Sigmoid colon (tissue), 4 donors: ENCODE data around the gene PAPPA.

ENCODE experiments used
- EP300 ChIP-seq, 4 donors: sonication (generic); formaldehyde crosslinking; IDR thresholded peaks; one replicate each; pipeline ENCODE4 v1.6.1; 2017; ENCODE audit warnings: antibody characterized with exemption in 4 of 4
- POLR2A ChIP-seq, 2 donors: fragments of 450-650 bp; IDR thresholded peaks; one replicate each; pipeline ENCODE4 v1.6.1; 2016; ENCODE audit warnings: antibody characterized with exemption in 2 of 2, mild to moderate bottlenecking in 2 of 2, moderate library complexity in 2 of 2
- POLR2AphosphoS5 ChIP-seq, 4 donors: sonication (generic); formaldehyde crosslinking; IDR thresholded peaks; one replicate each; pipeline ENCODE4 v1.6.1; 2017; ENCODE audit warnings: antibody characterized with exemption in 4 of 4
- TF ChIP-seq, protein P1 (sequence below), 4 experiments: fragments of 450-650 bp in 3 of 4; fragments of 200-600 bp in 1 of 4; IDR thresholded peaks; one replicate each; pipeline ENCODE4 v1.5.1; 2016 to 2019; ENCODE audit warnings: antibody characterized with exemption in 4 of 4, mild to moderate bottlenecking in 3 of 4, moderate library complexity in 2 of 4

DNA sequence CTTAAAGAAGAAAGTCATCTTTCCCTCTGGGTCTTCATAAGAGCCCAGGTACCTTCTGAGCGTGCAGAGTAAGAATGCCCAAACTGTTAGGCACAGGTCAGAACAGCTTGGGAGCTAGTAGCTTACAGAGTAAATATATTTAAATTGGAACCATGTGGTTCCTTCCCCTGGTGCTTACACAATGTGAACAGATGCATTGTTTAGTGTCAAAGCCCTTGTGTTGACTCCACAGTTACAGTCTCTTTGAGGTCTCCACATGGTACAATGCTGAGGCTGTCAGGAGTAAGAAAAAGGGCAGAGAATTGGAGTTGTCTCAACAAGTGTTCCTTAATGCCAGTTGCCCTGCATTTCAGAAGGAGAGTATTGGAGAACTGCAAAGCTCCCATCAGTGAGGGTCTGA, 188.5 kb downstream of the PAPPA start:
- TF ChIP-seq, protein P1, sequence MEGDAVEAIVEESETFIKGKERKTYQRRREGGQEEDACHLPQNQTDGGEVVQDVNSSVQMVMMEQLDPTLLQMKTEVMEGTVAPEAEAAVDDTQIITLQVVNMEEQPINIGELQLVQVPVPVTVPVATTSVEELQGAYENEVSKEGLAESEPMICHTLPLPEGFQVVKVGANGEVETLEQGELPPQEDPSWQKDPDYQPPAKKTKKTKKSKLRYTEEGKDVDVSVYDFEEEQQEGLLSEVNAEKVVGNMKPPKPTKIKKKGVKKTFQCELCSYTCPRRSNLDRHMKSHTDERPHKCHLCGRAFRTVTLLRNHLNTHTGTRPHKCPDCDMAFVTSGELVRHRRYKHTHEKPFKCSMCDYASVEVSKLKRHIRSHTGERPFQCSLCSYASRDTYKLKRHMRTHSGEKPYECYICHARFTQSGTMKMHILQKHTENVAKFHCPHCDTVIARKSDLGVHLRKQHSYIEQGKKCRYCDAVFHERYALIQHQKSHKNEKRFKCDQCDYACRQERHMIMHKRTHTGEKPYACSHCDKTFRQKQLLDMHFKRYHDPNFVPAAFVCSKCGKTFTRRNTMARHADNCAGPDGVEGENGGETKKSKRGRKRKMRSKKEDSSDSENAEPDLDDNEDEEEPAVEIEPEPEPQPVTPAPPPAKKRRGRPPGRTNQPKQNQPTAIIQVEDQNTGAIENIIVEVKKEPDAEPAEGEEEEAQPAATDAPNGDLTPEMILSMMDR (IDR thresholded peaks at IDR 0.05): no peak
- TF ChIP-seq POLR2AphosphoS5 (IDR thresholded peaks at IDR 0.05) (no peak), POLR2A (IDR thresholded peaks at IDR 0.05) (no peak), EP300 (IDR thresholded peaks at IDR 0.05) (no peak)
